ENCODE results near the gene RGPD3. TPM values are rescaled to one million over a fixed set of nuclear protein-coding genes. Genes with fewer than 3 reads are reported as not detected.

The RGPD3 gene
- total RNA-seq, 1 donor from 2014 or later: 0.07 TPM

DNA sequence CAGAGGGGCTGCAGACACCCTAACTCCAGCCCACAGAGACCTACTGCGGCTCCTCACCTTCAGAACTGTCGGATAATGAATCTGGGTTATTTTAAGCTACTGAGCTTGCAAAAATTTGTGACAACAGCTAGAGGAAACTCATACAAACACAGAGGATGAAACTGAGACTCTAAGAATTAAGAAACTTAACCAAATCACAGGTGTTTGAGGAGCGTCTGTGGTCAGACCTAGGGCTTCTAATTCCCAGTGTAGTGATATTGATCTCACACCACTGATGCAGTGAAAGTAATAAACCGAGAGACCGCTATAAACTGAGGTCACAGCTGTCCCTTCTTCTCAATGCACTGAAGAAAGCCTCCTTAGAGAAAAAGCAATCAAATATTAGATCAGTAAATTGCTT is 110.1 kb downstream of the RGPD3 start:
- Mint-ChIP-seq H3K4me1 (ENCODE audit: low read depth) (peaks cover 11% of the 10 kb centered on the region), H3K36me3 (ENCODE audit: low read depth) (peaks cover 1% of the 10 kb centered on the region), H3K27ac (ENCODE audit: unreplicated experiment) (no peak overlapping the region), H3K4me3 (ENCODE audit: unreplicated experiment) (peak overlapping the region; percentile 12), H3K27me3 (ENCODE audit: low read depth) (peaks cover 7% of the 10 kb centered on the region), H3K9me3 (ENCODE audit: low read depth) (peaks cover 6% of the 10 kb centered on the region)
- DNase-seq (ENCODE audit: low spot score): no peak
- TF ChIP-seq, protein P1, sequence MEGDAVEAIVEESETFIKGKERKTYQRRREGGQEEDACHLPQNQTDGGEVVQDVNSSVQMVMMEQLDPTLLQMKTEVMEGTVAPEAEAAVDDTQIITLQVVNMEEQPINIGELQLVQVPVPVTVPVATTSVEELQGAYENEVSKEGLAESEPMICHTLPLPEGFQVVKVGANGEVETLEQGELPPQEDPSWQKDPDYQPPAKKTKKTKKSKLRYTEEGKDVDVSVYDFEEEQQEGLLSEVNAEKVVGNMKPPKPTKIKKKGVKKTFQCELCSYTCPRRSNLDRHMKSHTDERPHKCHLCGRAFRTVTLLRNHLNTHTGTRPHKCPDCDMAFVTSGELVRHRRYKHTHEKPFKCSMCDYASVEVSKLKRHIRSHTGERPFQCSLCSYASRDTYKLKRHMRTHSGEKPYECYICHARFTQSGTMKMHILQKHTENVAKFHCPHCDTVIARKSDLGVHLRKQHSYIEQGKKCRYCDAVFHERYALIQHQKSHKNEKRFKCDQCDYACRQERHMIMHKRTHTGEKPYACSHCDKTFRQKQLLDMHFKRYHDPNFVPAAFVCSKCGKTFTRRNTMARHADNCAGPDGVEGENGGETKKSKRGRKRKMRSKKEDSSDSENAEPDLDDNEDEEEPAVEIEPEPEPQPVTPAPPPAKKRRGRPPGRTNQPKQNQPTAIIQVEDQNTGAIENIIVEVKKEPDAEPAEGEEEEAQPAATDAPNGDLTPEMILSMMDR (IDR thresholded peaks at IDR 0.05): no peak

DNA sequence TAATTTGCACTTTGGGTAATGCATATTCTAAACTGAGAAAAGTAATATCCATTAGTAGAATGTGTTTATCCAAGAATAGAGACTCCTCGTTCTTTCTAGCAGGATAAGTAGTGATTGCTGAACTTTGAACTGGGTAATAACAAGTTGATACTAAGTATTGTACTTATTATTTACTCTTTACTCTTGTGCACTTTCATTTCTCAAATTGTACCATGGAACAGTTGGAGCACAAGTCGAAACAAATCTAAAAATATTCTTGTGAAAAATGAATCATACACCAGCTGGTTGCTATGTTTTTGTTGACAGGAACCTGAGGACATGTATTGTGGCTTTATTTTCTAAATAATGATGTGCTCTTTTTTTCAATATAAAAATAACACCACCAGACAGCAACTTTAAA is 111.9 kb downstream of the RGPD3 start:
- no peak for DNase-seq (ENCODE audit: low spot score)
- no peak overlapping the region for H3K27ac Mint-ChIP-seq (ENCODE audit: unreplicated experiment)
- H3K4me1 Mint-ChIP-seq (ENCODE audit: low read depth): peaks cover 11% of the 10 kb centered on the region
- H3K9me3 Mint-ChIP-seq (ENCODE audit: low read depth): peaks cover 6% of the 10 kb centered on the region
- TF ChIP-seq, protein P1 (IDR thresholded peaks at IDR 0.05): no peak
- no peaks in the 10 kb centered on the region for H3K27me3 Mint-ChIP-seq (ENCODE audit: low read depth)
- H3K4me3 Mint-ChIP-seq (ENCODE audit: unreplicated experiment): no peak overlapping the region
- peaks cover 1% of the 10 kb centered on the region for H3K36me3 Mint-ChIP-seq (ENCODE audit: low read depth)

DNA sequence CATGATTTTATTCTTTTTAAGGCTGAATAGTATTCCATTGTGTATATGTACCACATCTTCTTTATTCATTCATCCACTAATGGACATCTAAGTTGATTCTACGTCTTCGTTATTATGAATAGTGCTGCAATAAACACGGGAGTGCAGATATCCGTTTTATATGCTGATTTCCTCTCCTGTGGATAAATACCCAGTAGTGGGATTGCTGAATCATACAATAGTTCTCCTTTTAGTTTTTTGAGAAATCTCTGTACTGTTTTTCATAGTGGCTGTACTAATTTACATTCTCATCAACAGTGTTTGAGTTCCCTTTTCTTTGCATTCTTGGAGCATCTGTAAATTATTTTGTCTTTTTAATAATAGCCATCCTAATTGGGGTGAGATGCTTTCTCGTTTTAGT is 114.5 kb downstream of the RGPD3 start:
- DNase-seq (ENCODE audit: low spot score): no peak
- Mint-ChIP-seq H3K4me1 (ENCODE audit: low read depth) (peaks cover 7% of the 10 kb centered on the region), H3K27me3 (ENCODE audit: low read depth) (peaks cover under 1% of the 10 kb centered on the region), H3K36me3 (ENCODE audit: low read depth) (peaks cover 1% of the 10 kb centered on the region), H3K4me3 (ENCODE audit: unreplicated experiment) (no peak overlapping the region), H3K27ac (ENCODE audit: unreplicated experiment) (no peak overlapping the region), H3K9me3 (ENCODE audit: low read depth) (peaks cover 6% of the 10 kb centered on the region)
- TF ChIP-seq, protein P1 (IDR thresholded peaks at IDR 0.05): no peak

DNA sequence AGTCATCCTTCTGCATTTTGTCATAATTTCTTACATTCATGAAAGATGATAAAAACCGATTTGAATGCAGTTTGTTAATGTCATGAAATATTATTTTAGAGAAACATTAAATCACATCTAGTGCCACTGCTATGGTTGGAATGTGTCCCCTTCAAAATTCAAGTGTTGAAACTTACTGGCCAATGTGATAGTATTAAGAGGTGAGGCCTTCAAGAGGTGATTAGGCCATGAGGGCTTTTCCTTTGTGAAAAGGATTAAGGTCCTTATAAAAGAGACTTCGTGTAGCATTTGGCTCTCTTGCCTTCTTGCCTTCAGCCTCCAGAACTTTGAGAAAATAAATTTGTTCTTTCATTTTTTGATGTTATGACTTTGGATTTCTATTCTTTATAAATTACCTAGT is 117.2 kb downstream of the RGPD3 start:
- H3K4me3 Mint-ChIP-seq (ENCODE audit: unreplicated experiment): no peak overlapping the region
- no peak overlapping the region for H3K27ac Mint-ChIP-seq (ENCODE audit: unreplicated experiment)
- H3K36me3 Mint-ChIP-seq (ENCODE audit: low read depth): peaks cover 1% of the 10 kb centered on the region
- TF ChIP-seq, protein P1 (IDR thresholded peaks at IDR 0.05): no peak
- H3K9me3 Mint-ChIP-seq (ENCODE audit: low read depth): peaks cover 6% of the 10 kb centered on the region
- H3K4me1 Mint-ChIP-seq (ENCODE audit: low read depth): no peaks in the 10 kb centered on the region
- peaks cover 7% of the 10 kb centered on the region for H3K27me3 Mint-ChIP-seq (ENCODE audit: low read depth)
- DNase-seq (ENCODE audit: low spot score): no peak

DNA sequence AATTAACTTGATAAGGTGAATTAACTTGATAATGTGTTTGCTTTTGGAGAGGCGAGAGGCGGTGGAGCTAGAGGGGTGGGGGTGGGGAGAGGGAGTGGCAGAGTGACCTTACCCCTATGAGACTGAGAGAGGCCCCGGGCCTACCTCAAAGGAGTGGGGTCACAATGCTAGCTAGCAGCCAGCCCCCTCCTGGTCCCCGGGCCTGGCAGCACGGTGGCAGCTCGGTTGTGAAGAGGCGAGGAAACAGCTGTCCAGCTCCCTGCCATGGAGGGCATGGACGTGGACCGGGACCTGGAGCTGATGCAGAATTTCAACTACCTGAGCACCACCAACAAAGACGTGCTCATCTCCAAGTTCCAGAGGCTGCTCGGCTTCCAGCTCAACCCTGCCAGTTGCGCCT is 123.9 kb downstream of the RGPD3 start:
- H3K27ac Mint-ChIP-seq (ENCODE audit: unreplicated experiment): no peak overlapping the region

More for the DNA sequence above, 123.9 kb downstream of the RGPD3 start:
- H3K9me3 Mint-ChIP-seq (ENCODE audit: low read depth): peaks cover 3% of the 10 kb centered on the region
- H3K27me3 Mint-ChIP-seq (ENCODE audit: low read depth): peaks cover 7% of the 10 kb centered on the region
- DNase-seq (ENCODE audit: low spot score): no peak
- no peaks in the 10 kb centered on the region for H3K36me3 Mint-ChIP-seq (ENCODE audit: low read depth)
- no peak overlapping the region for H3K4me3 Mint-ChIP-seq (ENCODE audit: unreplicated experiment)
- peaks cover 8% of the 10 kb centered on the region for H3K4me1 Mint-ChIP-seq (ENCODE audit: low read depth)
- TF ChIP-seq, protein P1 (IDR thresholded peaks at IDR 0.05): no peak

Data from chondrocyte (in vitro differentiated cells).